Endothelial cell of umbilical vein (primary cell): Measurements from ENCODE around the gene FOCAD. TPM values are rescaled to one million over a fixed set of nuclear protein-coding genes. Genes with fewer than 3 reads are reported as not detected.

Source experiments
- BruUV-seq: library from RNA; stranded (reverse); fragments of 400-500 nt; replicated peaks from 2 replicates; lab custom pipeline; 2021; lab: Mats Ljungman, UMichigan
- CTCF ChIA-PET: fragments of 300-600, 350-600 bp; sonication (Branson Sonifier 250); formaldehyde crosslinking; loops from one replicate; lab custom pipeline; 2021; ENCODE audit warnings: antibody characterized with exemption, inconsistent platforms; lab: Charles Lee
- POLR2A ChIA-PET: fragments of 300-600, 350-600 bp; sonication (Branson Sonifier 250); formaldehyde crosslinking; loops from one replicate; lab custom pipeline; 2021; ENCODE audit warnings: antibody characterized with exemption, inconsistent platforms; lab: Charles Lee
- DNase-seq: peaks from one replicate; pipeline ENCODE4 v3.0.0-alpha.2; 2011; ENCODE audit warnings: low read depth, low spot score
- FAIRE-seq: peaks from 2 replicates; lab custom pipeline; 2011; peaks lifted over from hg19 to GRCh38; lab: Jason Lieb, UNC
- H2AFZ ChIP-seq: 2 replicates; pipeline ENCODE4 v1.6.0; 2012; ENCODE audit warnings: low read depth, low read length, control low read depth, inconsistent platforms
- H3K27ac ChIP-seq: 2 replicates; pipeline ENCODE4 v1.5.1; 2011; ENCODE audit warnings: low read depth, mild to moderate bottlenecking, control low read depth, low read length, moderate library complexity; ENCODE audit not compliant: insufficient read depth
- H3K27me3 ChIP-seq, 2 experiments: 2 replicates each; pipeline versions ENCODE4 v1.6.0 to v1.6.1; 2011; ENCODE audit warnings: low read length in 2 of 2, mixed read lengths in 1 of 2; ENCODE audit not compliant: control insufficient read depth in 2 of 2, insufficient read depth in 2 of 2
- H3K36me3 ChIP-seq, 2 experiments: 2 replicates in 1 of 2; 3 replicates in 1 of 2; pipeline ENCODE4 v1.5.1; 2011; ENCODE audit warnings: low read length in 2 of 2, mild to moderate bottlenecking in 1 of 2, moderate library complexity in 1 of 2; ENCODE audit not compliant: control insufficient read depth in 2 of 2, insufficient read depth in 2 of 2; ENCODE audit errors: extremely low read depth in 1 of 2
- H3K4me1 ChIP-seq: 3 replicates; pipeline ENCODE4 v1.5.1; 2011; ENCODE audit warnings: mild to moderate bottlenecking, low read length; ENCODE audit not compliant: control insufficient read depth, insufficient read depth; ENCODE audit errors: extremely low read depth
- H3K4me2 ChIP-seq: 2 replicates; pipeline ENCODE4 v1.6.1; 2011; ENCODE audit warnings: low read length, control low read depth, mixed read lengths; ENCODE audit not compliant: insufficient read depth
- H3K4me3 ChIP-seq, 3 experiments: fragments of 200-600 bp in 1 of 3; sonication (generic), shearing (Covaris generic) in 1 of 3; replicated peaks in 1 of 3; 2 replicates each; pipeline ENCODE4 v1.5.1; 2011 to 2016; ENCODE audit warnings: control low read depth in 3 of 3, low read length in 3 of 3, mild to moderate bottlenecking in 2 of 3, inconsistent platforms in 1 of 3, low read depth in 1 of 3, moderate library complexity in 1 of 3; ENCODE audit not compliant: insufficient read depth in 1 of 3
- H3K79me2 ChIP-seq: 2 replicates; pipeline ENCODE4 v1.6.0; 2012; ENCODE audit warnings: low read length, inconsistent platforms; ENCODE audit not compliant: control insufficient read depth, insufficient read depth
- H3K9ac ChIP-seq: replicated peaks from 2 replicates; pipeline ENCODE3; 2011; ENCODE audit warnings: low read length, control low read depth; ENCODE audit not compliant: insufficient read depth; ENCODE audit errors: extremely low read depth
- H3K9me1 ChIP-seq: replicated peaks from 3 replicates; pipeline ENCODE4 v1.6.0; 2011; ENCODE audit warnings: mild to moderate bottlenecking, low read length; ENCODE audit not compliant: control insufficient read depth, insufficient read depth; ENCODE audit errors: extremely low read depth
- H3K9me3 ChIP-seq: replicated peaks from 2 replicates; pipeline ENCODE4 v1.5.1; 2012; ENCODE audit warnings: low read length, inconsistent platforms; ENCODE audit not compliant: control insufficient read depth, insufficient read depth
- H4K20me1 ChIP-seq: replicated peaks from 2 replicates; pipeline ENCODE3; 2011; ENCODE audit warnings: mild to moderate bottlenecking, low read length; ENCODE audit not compliant: control insufficient read depth, insufficient read depth; ENCODE audit errors: extremely low read depth
- EZH2 ChIP-seq: IDR thresholded peaks from 2 replicates; pipeline ENCODE4 v1.6.1; 2012; ENCODE audit warnings: borderline replicate concordance, low read depth, mild to moderate bottlenecking, moderate library complexity, low read length, inconsistent platforms; ENCODE audit not compliant: severe bottlenecking
- FOS ChIP-seq: IDR thresholded peaks from 2 replicates; pipeline ENCODE4 v1.6.1; 2011; ENCODE audit warnings: mild to moderate bottlenecking, low read length, moderate library complexity, borderline replicate concordance; ENCODE audit not compliant: insufficient read depth
- GATA2 ChIP-seq: IDR thresholded peaks from 2 replicates; pipeline ENCODE4 v1.7.0; 2011; ENCODE audit warnings: low read depth, mild to moderate bottlenecking, moderate library complexity, mixed read lengths, low read length; ENCODE audit not compliant: insufficient read length, insufficient read depth
- JUN ChIP-seq: IDR thresholded peaks from 2 replicates; pipeline ENCODE4 v1.6.1; 2011; ENCODE audit warnings: borderline replicate concordance, low read depth; ENCODE audit not compliant: insufficient read length, insufficient read depth
- MYC ChIP-seq: IDR thresholded peaks from one replicate; pipeline ENCODE4 v1.6.1; 2011; ENCODE audit warnings: mild to moderate bottlenecking, low read depth, low read length
- POLR2A ChIP-seq: IDR thresholded peaks from 2 replicates; pipeline ENCODE4 v1.6.1; 2012; ENCODE audit warnings: low read depth, mild to moderate bottlenecking, control low read depth, low read length
- POLR2AphosphoS5 ChIP-seq: IDR thresholded peaks from 2 replicates; pipeline ENCODE4 v1.6.1; 2012; ENCODE audit warnings: low read depth, mild to moderate bottlenecking, control low read depth, low read length, moderate library complexity; ENCODE audit not compliant: insufficient read depth
- dilution Hi-C: fragments of 300-500 bp; cut with MboI; formaldehyde crosslinking; loops from one replicate; pipeline ENCODE4 v1.15.0; 2019; ENCODE audit warnings: low sequenced_read_pairs; ENCODE audit not compliant: extremely low pct_ligation_motif_present
- intact Hi-C: fragments of 100-400 bp; cut with micrococcal nuclease; formaldehyde crosslinking; loops from one replicate; pipeline ENCODE4 v1.10.0; 2022
- polyA plus RNA-seq, 4 experiments: library from polyadenylated mRNA; depleted of rRNA in 3 of 4; stranded (reverse) in 3 of 4; unstranded in 1 of 4; fragments of >200 nt; gene quantifications; 2 replicates each; pipeline versions ENCODE4 v1.2.1 to v1.2.3, GENCODE V29; 2011 to 2012; ENCODE audit warnings: missing spikeins in 1 of 4
- total RNA-seq: library from RNA; stranded (reverse); gene quantifications from 2 replicates; pipeline ENCODE4 v1.2.3, GENCODE V29; 2021
- TF ChIP-seq, protein P1 (sequence below), 2 donors: IDR thresholded peaks; 1 replicate in 1 of 2; 2 replicates in 1 of 2; pipeline ENCODE4 v1.5.1; 2011; ENCODE audit warnings: low read length in 2 of 2, mild to moderate bottlenecking in 2 of 2, moderate library complexity in 2 of 2, control low read depth in 1 of 2, inconsistent platforms in 1 of 2, low read depth in 1 of 2; ENCODE audit not compliant: insufficient read depth in 1 of 2; ENCODE audit errors: extremely low read depth in 1 of 2
- TF ChIP-seq, protein P2 (sequence below): IDR thresholded peaks from 2 replicates; pipeline ENCODE4 v1.6.1; 2011; ENCODE audit not compliant: insufficient read depth, insufficient read length

Gene FOCAD
- total and polyA plus RNA-seq, 2 donors (not counting 3 experiments of a cell fraction or from before 2014, with no cell fraction given): 26.7 to 66.9 TPM

DNA sequence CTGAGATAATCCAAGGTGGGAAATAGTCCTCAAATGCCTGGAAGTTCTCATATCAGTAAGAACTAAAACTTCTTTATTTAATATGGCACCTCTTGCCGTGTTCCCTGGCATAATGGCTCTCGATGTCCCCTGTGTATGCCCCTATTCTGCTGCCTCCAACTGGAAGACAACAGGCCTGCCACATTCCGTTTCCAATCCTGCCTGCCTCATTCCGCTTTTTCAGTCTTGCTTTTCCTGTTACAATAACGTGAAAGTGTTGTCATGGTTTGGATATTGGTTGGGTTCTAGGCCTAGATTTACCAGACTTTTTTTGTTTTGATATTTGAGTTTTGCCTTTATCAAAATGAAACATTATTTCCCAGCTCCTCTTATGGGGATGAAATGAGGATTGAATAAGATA is 98.2 kb downstream of the FOCAD start:
- TF ChIP-seq POLR2A (no peak), GATA2 (no peak), MYC (no peak), JUN (no peak), FOS (no peak), POLR2AphosphoS5 (no peak), EZH2 (no peak)
- TF ChIP-seq, protein P1, sequence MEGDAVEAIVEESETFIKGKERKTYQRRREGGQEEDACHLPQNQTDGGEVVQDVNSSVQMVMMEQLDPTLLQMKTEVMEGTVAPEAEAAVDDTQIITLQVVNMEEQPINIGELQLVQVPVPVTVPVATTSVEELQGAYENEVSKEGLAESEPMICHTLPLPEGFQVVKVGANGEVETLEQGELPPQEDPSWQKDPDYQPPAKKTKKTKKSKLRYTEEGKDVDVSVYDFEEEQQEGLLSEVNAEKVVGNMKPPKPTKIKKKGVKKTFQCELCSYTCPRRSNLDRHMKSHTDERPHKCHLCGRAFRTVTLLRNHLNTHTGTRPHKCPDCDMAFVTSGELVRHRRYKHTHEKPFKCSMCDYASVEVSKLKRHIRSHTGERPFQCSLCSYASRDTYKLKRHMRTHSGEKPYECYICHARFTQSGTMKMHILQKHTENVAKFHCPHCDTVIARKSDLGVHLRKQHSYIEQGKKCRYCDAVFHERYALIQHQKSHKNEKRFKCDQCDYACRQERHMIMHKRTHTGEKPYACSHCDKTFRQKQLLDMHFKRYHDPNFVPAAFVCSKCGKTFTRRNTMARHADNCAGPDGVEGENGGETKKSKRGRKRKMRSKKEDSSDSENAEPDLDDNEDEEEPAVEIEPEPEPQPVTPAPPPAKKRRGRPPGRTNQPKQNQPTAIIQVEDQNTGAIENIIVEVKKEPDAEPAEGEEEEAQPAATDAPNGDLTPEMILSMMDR (IDR thresholded peaks at IDR 0.05; ENCODE audit: extremely low read depth in 1 of 2, insufficient read depth in 1 of 2, low read depth in 1 of 2, low read length in 2 of 2): no peak
- TF ChIP-seq, protein P2, sequence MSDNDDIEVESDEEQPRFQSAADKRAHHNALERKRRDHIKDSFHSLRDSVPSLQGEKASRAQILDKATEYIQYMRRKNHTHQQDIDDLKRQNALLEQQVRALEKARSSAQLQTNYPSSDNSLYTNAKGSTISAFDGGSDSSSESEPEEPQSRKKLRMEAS: no peak
- DNase-seq (no peak), FAIRE-seq (no peak)
- ChIA-PET POLR2A (no interaction called here), CTCF (interaction anchor here (1.1 kb wide), 1 partner anchor 36 kb away, joined by 3 read pairs; no protein-coding TSS in a partner anchor)
- H2AFZ ChIP-seq: no peak overlapping the region
- no peaks in the 10 kb centered on the region for H3K27me3 ChIP-seq
- peaks cover 3% of the 10 kb centered on the region for H4K20me1 ChIP-seq
- no peak overlapping the region for H3K4me3 ChIP-seq
- no peaks in the 10 kb centered on the region for H3K4me1 ChIP-seq
- H3K4me2 ChIP-seq: no peak overlapping the region
- BruUV-seq: no TSS peak
- no peaks in the 10 kb centered on the region for H3K9me1 ChIP-seq
- intact Hi-C loops (no loop called here), dilution Hi-C loops (no loop called here)
- H3K9me3 ChIP-seq: no peaks in the 10 kb centered on the region
- no peak overlapping the region for H3K9ac ChIP-seq
- no peaks in the 10 kb centered on the region for H3K79me2 ChIP-seq
- H3K27ac ChIP-seq: no peak overlapping the region
- H3K36me3 ChIP-seq: no peaks in the 10 kb centered on the region
